Measurements from ENCODE around the gene DGKD.
"Not testable (repeated sequence)": the region's sequence is repeated elsewhere in the genome, so short reads cannot be mapped to it uniquely, and the experiment has no call there.

Gene DGKD, protein sequence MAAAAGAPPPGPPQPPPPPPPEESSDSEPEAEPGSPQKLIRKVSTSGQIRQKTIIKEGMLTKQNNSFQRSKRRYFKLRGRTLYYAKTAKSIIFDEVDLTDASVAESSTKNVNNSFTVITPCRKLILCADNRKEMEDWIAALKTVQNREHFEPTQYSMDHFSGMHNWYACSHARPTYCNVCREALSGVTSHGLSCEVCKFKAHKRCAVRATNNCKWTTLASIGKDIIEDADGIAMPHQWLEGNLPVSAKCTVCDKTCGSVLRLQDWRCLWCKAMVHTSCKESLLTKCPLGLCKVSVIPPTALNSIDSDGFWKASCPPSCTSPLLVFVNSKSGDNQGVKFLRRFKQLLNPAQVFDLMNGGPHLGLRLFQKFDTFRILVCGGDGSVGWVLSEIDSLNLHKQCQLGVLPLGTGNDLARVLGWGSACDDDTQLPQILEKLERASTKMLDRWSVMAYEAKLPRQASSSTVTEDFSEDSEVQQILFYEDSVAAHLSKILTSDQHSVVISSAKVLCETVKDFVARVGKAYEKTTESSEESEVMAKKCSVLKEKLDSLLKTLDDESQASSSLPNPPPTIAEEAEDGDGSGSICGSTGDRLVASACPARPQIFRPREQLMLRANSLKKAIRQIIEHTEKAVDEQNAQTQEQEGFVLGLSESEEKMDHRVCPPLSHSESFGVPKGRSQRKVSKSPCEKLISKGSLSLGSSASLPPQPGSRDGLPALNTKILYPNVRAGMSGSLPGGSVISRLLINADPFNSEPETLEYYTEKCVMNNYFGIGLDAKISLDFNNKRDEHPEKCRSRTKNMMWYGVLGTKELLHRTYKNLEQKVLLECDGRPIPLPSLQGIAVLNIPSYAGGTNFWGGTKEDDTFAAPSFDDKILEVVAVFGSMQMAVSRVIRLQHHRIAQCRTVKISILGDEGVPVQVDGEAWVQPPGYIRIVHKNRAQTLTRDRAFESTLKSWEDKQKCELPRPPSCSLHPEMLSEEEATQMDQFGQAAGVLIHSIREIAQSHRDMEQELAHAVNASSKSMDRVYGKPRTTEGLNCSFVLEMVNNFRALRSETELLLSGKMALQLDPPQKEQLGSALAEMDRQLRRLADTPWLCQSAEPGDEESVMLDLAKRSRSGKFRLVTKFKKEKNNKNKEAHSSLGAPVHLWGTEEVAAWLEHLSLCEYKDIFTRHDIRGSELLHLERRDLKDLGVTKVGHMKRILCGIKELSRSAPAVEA

GRCh38 chr2:233353769-233354499, at the start of gene DGKD:
TSS of gene DGKD (plus strand) at chr2:233354494. CDS start at chr2:233354519, 25 bp downstream.
- DNase-seq (ENCODE audit: low read depth in 2 of 2): no peak

DNA sequence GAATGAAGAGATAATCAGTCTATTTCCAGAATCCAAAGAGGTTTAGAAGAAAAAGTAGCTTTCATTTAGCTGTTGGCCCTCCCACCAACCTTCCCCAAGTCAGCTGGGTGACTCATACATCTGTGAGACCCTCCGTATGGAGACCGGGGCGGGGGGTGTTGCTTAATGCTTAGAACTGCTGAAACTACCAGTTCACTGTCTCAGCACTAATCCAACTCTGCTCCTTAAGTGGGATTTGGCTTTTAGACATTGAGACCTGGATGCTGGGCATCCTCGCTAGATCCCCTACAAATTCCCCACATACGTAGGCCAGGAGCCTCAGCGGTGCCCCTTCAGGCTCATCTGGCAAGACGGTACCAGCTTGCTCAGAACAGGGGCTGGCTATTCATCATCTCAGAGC, 46.7 kb upstream of the DGKD start, which contains the start of gene SAG:
Gene SAG, plus strand, starts transcription at position 252 of the 400 bp plus-strand sequence. CDS start 1,374 bp downstream, outside the sequence.
- no peak for DNase-seq (ENCODE audit: low read depth in 2 of 2)

DNA sequence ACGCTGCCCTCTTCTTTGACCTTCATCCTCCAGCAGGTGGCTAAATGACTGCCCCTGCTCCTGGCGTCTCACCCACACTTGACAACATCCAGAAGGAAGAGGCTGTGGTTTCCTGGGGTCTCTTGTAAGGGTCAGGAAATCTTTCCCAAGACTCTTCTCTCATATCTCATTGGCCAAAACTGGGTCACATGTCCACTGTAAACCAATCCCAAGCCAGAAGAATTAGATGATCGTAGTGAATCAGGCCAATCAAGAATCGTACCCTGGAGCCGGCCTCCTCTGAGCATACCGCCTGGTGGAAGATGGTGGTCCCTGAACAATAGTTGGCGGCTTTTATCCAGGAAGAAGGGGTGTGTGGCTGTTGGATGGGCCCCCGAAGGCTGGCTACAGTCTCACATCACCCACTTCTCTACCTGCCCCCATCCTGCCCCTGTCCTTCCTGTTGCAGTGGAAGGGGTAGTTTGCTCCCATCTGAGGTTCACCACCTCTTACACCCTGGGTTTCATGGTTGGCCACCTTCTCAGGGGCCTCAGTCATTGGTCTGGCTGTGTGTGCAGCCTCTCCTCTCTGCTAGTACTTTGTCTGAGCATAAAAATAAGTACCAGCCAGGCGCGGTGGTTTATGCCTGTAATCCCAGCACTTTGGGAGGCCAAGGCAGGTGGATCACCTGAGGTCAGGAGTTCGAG, 42.9 kb upstream of the DGKD start:
- no peak for DNase-seq (ENCODE audit: low read depth in 2 of 2)

DNA sequence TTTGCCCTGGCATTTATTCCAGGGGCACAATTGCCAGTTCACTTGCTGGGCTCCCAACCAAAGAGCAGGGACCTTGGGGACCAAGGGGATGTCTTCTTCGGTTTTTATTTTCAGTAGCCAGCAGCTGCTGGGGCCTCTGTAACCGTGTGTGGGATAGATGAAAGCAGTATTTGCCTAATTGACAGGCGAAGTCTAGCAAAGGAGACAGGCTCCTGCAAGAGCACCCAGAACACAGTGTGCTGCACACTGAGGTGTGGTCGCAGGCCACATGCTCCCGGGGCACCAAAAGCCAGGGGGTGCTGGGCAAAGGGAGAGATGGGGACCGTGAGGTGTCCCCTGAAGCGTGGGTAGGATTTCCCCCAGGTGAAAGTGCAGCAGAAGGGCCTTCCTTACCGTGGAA, 41.4 kb upstream of the DGKD start:
- no peak for DNase-seq (ENCODE audit: low read depth in 2 of 2)

DNA sequence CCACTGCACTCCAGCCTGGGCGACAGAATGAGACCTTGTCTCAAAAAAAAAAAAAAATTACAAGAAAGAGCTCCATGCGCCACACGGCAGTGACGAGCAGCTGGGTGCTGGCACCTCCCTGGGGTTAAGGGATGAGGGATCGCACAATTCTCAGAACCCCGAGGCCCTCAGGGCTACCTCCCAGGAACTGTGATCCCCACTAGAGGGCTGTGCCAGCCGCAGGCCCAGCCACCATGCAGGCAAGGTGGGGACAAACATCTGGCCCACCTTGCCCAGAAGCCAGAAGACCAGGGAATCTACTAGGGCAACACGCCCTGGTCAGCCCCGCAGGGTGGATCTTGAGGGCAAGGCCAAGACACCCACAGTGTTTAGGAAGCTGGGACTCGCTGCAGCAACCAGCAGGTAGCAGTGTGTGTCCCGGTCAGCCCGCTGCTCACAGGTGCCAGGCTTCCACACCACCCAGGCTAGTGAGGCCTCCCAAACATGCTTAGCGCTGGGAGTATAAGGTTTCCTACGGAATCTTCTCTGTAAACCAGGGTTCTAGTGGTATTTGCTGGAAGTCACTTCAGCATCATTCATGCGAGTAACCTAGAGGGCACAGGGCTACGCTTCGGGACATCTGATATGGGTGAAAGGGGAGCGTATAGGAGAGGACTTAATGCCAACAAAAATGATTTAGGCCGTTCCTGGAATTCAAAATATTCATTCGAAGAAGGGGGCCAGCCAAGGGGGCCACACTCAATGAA, 39.9 kb upstream of the DGKD start:
- DNase-seq (ENCODE audit: low read depth in 2 of 2): no peak

GRCh38 chr2:233317196-233317943, 36.9 kb upstream of the DGKD start:
- no peak for DNase-seq (ENCODE audit: low read depth in 2 of 2)

- no peak for DNase-seq (ENCODE audit: low read depth in 2 of 2)
These were observed 35.0 kb upstream of the DGKD start for GRCh38 chr2:233319256-233319655.

GRCh38 chr2:233320470-233320869, 33.8 kb upstream of the DGKD start:
- DNase-seq (ENCODE audit: low read depth in 2 of 2): no peak

DNA sequence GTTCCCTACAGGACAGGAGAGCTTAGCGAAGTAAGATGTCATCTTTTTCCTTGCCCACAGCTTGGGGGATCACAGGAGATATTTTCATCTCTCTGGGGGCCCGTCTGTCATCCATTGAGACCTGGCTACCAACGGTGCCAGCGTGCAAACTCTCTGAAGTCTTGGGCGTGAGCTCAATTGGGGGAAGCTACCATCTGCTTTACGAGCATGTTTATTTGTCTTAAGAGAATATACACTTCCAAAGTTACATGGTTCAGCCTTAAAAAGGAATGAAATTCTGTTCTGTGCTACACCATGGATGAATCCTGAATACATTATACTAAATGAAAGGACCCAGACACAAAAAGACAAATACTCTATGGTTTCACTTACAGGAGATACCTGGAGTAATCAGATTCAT, 33.1 kb upstream of the DGKD start:
- no peak for DNase-seq (ENCODE audit: low read depth in 2 of 2)

DNA sequence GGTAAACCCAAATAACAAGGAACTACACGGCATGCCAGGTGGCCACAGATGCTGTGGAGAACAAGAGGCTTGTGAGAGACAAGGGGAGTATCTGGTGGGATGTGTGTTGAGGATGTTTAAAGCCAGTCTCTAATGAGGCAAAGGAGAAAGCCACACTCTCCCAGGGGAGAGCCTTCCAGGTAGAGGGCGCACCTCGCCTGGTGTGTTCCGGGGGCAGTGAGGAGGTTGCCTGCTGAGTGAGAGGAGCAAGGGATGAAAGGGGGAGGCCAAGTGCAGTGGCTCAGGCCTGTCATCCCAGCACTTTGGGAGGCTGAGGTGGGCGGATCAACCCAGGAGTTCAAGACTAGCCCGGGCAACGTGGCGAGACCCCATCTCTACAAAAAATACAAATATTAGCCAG, 30.4 kb upstream of the DGKD start:
- DNase-seq (ENCODE audit: low read depth in 2 of 2): no peak

- DNase-seq (ENCODE audit: low read depth in 2 of 2): no peak
These were observed 29.0 kb upstream of the DGKD start for GRCh38 chr2:233325256-233325655.

DNA sequence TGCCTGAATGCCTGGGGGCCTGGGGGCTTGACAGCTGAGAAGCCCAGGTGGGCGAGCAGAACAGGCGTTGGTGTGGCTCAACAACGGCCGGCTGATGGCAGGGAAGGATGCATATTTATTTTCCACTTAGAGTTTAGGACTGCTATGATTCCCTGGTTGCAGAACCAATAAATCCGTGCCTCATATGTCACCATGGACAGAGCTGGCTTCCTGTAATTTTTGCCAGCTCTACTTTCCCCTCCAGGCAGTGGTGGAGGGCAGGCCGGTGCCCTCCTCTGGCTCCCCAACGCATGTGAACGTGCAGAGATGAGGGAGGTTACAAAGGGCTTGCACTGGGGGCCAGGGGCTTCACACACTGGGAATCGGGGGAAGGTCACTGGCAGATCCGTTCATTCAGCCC, 28.5 kb upstream of the DGKD start:
- DNase-seq (ENCODE audit: low read depth in 2 of 2): no peak

- no peak for DNase-seq (ENCODE audit: low read depth in 2 of 2)
These were observed 27.8 kb upstream of the DGKD start for GRCh38 chr2:233326500-233326899.

DNA sequence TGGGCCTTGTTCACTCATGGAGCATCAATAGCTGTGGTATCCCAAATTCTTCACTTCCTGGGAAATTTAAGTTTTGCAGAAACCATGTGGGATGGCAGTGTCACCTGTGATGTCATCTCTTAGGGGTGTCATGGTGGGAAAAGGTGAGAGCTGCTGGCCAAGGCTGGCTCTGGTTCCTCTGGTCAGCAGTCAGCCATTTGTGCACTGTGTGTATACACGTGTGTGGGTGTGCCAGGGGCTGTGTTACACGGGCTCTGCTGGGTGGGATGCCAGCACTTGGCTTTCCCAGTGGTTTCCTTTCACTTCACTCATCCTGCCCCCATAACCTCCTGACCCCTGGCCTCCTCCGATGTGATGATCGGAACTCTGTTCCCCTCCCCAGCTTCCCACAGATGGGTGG, 25.4 kb upstream of the DGKD start:
- DNase-seq (ENCODE audit: low read depth in 2 of 2): no peak

GRCh38 chr2:233329489-233330135, 24.7 kb upstream of the DGKD start:
- no peak for DNase-seq (ENCODE audit: low read depth in 2 of 2)

GRCh38 chr2:233331536-233331935, 22.8 kb upstream of the DGKD start:
- no peak for DNase-seq (ENCODE audit: low read depth in 2 of 2)

DNA sequence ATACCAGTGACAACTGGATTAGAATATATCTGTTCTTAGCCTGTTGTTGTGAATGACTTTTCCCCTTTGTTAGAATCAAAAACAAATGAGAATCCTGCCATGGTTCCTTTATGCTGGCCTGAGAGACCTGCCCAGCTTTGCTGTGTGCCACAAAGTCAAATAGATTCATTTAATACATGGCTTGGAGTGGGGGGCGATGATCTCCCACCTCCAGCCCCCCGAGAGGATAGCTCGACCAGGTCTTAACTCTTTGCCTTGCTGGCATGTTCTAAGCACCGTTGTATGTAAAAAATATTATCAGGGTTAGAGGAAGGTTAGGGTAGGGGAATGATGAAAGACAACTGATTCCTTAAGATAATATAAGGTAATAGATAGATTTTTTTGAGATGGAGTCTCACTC, 22.2 kb upstream of the DGKD start:
- no peak for DNase-seq (ENCODE audit: low read depth in 2 of 2)

DNA sequence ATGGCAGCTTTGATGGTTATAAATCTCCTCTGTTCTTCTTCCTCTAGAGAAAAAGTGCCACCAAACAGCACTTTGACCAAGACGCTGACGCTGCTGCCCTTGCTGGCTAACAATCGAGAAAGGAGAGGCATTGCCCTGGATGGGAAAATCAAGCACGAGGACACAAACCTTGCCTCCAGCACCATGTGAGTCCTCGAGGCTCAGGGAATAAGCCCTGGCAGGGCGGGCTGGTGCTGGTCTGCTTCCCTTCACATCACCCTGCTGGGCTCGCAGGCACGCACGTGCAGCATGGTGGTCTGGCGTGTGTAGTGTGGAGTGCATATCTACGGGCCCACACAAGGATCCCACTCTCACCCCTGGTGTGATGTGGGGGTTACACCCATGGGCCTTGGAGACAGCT, 19.4 kb upstream of the DGKD start:
- DNase-seq (ENCODE audit: low read depth in 2 of 2): no peak

- DNase-seq (ENCODE audit: low read depth in 2 of 2): not testable (repeated sequence)
These were observed 18.2 kb upstream of the DGKD start for GRCh38 chr2:233336091-233336490.
